Measurements from ENCODE around the gene TSPAN4. TPM values are rescaled to one million over a fixed set of nuclear protein-coding genes. Genes with fewer than 3 reads are reported as not detected.

TSPAN4 gene
- total RNA-seq, 1 experiment from 2014 or later: 43.6 TPM

DNA sequence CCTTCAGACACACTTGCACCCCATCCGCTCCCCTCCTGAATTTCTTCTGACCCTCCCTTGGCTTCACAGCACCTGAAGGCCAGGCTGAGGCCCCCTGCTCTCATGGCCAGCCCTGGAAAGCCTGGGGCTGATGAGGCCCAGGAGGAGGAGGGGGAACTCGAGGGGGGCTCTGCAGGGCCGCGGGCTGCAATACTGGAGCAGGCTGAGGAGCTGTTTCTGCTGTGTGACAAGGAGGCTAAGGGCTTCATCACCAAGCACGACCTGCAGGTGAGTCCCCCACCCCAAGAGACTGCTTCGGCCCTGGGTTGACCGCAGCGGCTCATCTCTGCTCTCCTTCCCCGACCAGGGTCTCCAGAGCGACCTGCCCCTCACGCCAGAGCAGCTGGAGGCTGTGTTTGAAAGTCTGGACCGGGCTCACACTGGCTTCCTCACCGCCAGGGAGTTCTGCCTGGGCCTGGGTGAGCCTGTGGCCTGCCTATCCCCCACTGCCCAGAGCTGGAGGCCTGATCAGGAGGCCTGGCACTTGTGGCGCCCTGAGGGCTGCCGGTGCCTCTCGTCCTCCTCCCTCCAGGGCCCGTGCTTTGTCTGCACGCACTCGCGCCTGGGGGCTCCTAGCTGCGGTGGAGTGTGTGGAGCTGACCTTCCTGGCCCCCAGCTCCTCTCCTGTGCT, 14.0 kb upstream of the TSPAN4 start:
- Histone ChIP-seq H3K9me3 (ENCODE audit: insufficient read depth, low read depth) (no peaks in the 10 kb centered on the region), H3K27ac (no peak overlapping the region), H2AFZ (no peak overlapping the region), H3K36me3 (ENCODE audit: low read depth) (no peaks in the 10 kb centered on the region), H3K4me2 (no peak overlapping the region), H3K27me3 (ENCODE audit: insufficient read depth, low read depth) (no peaks in the 10 kb centered on the region), H3K9me2 (ENCODE audit: insufficient read depth) (no peaks in the 10 kb centered on the region), H4K20me1 (ENCODE audit: insufficient read depth) (no peaks in the 10 kb centered on the region), H3K4me1 (replicated peaks; ENCODE audit: insufficient read depth) (peaks cover 27% of the 10 kb centered on the region), H3K79me2 (ENCODE audit: low read depth) (peaks cover 4% of the 10 kb centered on the region), H3K4me3 (no peak overlapping the region), H3F3A (ENCODE audit: insufficient read depth, low read depth) (peaks cover 8% of the 10 kb centered on the region; the same call in 1 of the 2 replicates)
- peak in 1 of 2 experiments; percentile 16 for DNase-seq
- ChIA-PET CTCF (no interaction called here), POLR2A (ENCODE audit: unreplicated experiment) (interaction anchor here (0.7 kb wide), 1 partner anchor 381 kb away, joined by 4 read pairs; no protein-coding TSS in a partner anchor)
- no TSS peak for BruUV-seq (replicated peaks)
- intact Hi-C loops (cut with micrococcal nuclease; ENCODE audit: unreplicated experiment): no loop called here
- no peak for TF ChIP-seq EZH2 (IDR thresholded peaks at IDR 0.05; ENCODE audit: low read depth)
- TF ChIP-seq, protein P1, sequence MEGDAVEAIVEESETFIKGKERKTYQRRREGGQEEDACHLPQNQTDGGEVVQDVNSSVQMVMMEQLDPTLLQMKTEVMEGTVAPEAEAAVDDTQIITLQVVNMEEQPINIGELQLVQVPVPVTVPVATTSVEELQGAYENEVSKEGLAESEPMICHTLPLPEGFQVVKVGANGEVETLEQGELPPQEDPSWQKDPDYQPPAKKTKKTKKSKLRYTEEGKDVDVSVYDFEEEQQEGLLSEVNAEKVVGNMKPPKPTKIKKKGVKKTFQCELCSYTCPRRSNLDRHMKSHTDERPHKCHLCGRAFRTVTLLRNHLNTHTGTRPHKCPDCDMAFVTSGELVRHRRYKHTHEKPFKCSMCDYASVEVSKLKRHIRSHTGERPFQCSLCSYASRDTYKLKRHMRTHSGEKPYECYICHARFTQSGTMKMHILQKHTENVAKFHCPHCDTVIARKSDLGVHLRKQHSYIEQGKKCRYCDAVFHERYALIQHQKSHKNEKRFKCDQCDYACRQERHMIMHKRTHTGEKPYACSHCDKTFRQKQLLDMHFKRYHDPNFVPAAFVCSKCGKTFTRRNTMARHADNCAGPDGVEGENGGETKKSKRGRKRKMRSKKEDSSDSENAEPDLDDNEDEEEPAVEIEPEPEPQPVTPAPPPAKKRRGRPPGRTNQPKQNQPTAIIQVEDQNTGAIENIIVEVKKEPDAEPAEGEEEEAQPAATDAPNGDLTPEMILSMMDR (conservative IDR thresholded peaks at IDR 0.05): no peak

GRCh38 chr11:829176-829846, 13.3 kb upstream of the TSPAN4 start:
- no peaks in the 10 kb centered on the region for H3K36me3 ChIP-seq (ENCODE audit: low read depth)
- H2AFZ ChIP-seq: no peak overlapping the region
- peaks cover 11% of the 10 kb centered on the region for H3K79me2 ChIP-seq (ENCODE audit: low read depth)
- H3K4me2 ChIP-seq: no peak overlapping the region
- peaks cover 14% of the 10 kb centered on the region; the same call in 1 of the 2 replicates for H3F3A ChIP-seq (ENCODE audit: insufficient read depth, low read depth)
- no peaks in the 10 kb centered on the region for H3K27me3 ChIP-seq (ENCODE audit: insufficient read depth, low read depth)
- intact Hi-C loops (cut with micrococcal nuclease; ENCODE audit: unreplicated experiment): no loop called here
- H3K9me3 ChIP-seq (ENCODE audit: insufficient read depth, low read depth): no peaks in the 10 kb centered on the region
- H3K4me1 ChIP-seq (replicated peaks; ENCODE audit: insufficient read depth): peaks cover 32% of the 10 kb centered on the region
- no peaks in the 10 kb centered on the region for H3K9me2 ChIP-seq (ENCODE audit: insufficient read depth)
- H3K4me3 ChIP-seq: no peak overlapping the region
- DNase-seq: peak in 1 of 2 experiments; percentile 3
- H4K20me1 ChIP-seq (ENCODE audit: insufficient read depth): no peaks in the 10 kb centered on the region
- POLR2A ChIA-PET (ENCODE audit: unreplicated experiment): interaction anchor here (0.7 kb wide), 1 partner anchor 381 kb away, joined by 4 read pairs; no protein-coding TSS in a partner anchor
- CTCF ChIA-PET: no interaction called here
- TF ChIP-seq, protein P1 (conservative IDR thresholded peaks at IDR 0.05): no peak
- no peak for TF ChIP-seq EZH2 (IDR thresholded peaks at IDR 0.05; ENCODE audit: low read depth)
- no peak overlapping the region for H3K27ac ChIP-seq
- no TSS peak for BruUV-seq (replicated peaks)

GRCh38 chr11:829847-830294, 12.8 kb upstream of the TSPAN4 start:
- POLR2A ChIA-PET (ENCODE audit: unreplicated experiment): no interaction called here
- intact Hi-C loops (cut with micrococcal nuclease; ENCODE audit: unreplicated experiment): no loop called here
- CTCF ChIA-PET: no interaction called here
- no peak for TF ChIP-seq EZH2 (IDR thresholded peaks at IDR 0.05; ENCODE audit: low read depth)
- TF ChIP-seq, protein P1 (conservative IDR thresholded peaks at IDR 0.05): no peak
- Histone ChIP-seq H4K20me1 (ENCODE audit: insufficient read depth) (no peaks in the 10 kb centered on the region), H3K9me3 (ENCODE audit: insufficient read depth, low read depth) (no peaks in the 10 kb centered on the region), H3K36me3 (ENCODE audit: low read depth) (no peaks in the 10 kb centered on the region), H3K27me3 (ENCODE audit: insufficient read depth, low read depth) (no peaks in the 10 kb centered on the region), H3F3A (ENCODE audit: insufficient read depth, low read depth) (peaks cover 19% of the 10 kb centered on the region; the same call in 1 of the 2 replicates), H3K27ac (no peak overlapping the region), H3K9me2 (ENCODE audit: insufficient read depth) (no peaks in the 10 kb centered on the region), H3K79me2 (ENCODE audit: low read depth) (peaks cover 12% of the 10 kb centered on the region), H2AFZ (no peak overlapping the region), H3K4me3 (no peak overlapping the region), H3K4me1 (replicated peaks; ENCODE audit: insufficient read depth) (peaks cover 37% of the 10 kb centered on the region), H3K4me2 (no peak overlapping the region)
- peak in 1 of 2 experiments; percentile 18 for DNase-seq
- BruUV-seq (replicated peaks): no TSS peak

Measured in PC-9 (cell line).